ENCODE data around the gene MACROH2A1.

GRCh38 chr5:135287551-135287950 is 111.5 kb downstream of the MACROH2A1 start:
- TF ChIP-seq POLR2A (IDR thresholded peaks at IDR 0.05; ENCODE audit: low read length) (no peak), GATA1 (IDR thresholded peaks at IDR 0.05; ENCODE audit: low read depth, low read length) (no peak)
